GM12878 (cell line): ENCODE results near the gene PXMP2. TPM values are rescaled to one million over a fixed set of nuclear protein-coding genes. Genes with fewer than 3 reads are reported as not detected.

Source experiments
- ATF7 ChIP-seq: fragments of 450-650 bp; IDR thresholded peaks from 2 replicates; pipeline ENCODE4 v1.6.1; 2016; ENCODE audit warnings: low read depth, mild to moderate bottlenecking
- CBX3 ChIP-seq: fragments of 200-600 bp; sonication (generic); IDR thresholded peaks from 2 replicates; pipeline ENCODE4 v1.6.1; 2016; ENCODE audit warnings: low read depth, borderline replicate concordance
- IKZF2 ChIP-seq, 2 experiments: fragments of 450-650 bp; IDR thresholded peaks; 2 replicates each; pipeline ENCODE4 v1.6.1; 2017; ENCODE audit warnings: mild to moderate bottlenecking in 2 of 2, moderate library complexity in 2 of 2
- MEF2A ChIP-seq: IDR thresholded peaks from 2 replicates; pipeline ENCODE4 v1.6.1; 2011; ENCODE audit warnings: low read depth, mild to moderate bottlenecking, low read length, moderate library complexity; ENCODE audit not compliant: insufficient read depth
- NFIC ChIP-seq: IDR thresholded peaks from 2 replicates; pipeline ENCODE4 v1.6.1; 2012; ENCODE audit warnings: low read depth, mild to moderate bottlenecking, inconsistent platforms, low read length, moderate library complexity
- NFYB ChIP-seq: IDR thresholded peaks from 2 replicates; pipeline ENCODE4 v1.6.1; 2011; ENCODE audit warnings: low read depth, mild to moderate bottlenecking, low read length, improper control_type of control experiment, moderate library complexity; ENCODE audit not compliant: insufficient read depth
- POU2F2 ChIP-seq: IDR thresholded peaks from 3 replicates; pipeline ENCODE4 v1.6.1; 2011; ENCODE audit warnings: low read depth, mild to moderate bottlenecking, low read length, borderline replicate concordance
- ZNF24 ChIP-seq: fragments of 450-650 bp; IDR thresholded peaks from 2 replicates; pipeline ENCODE4 v1.6.1; 2017; ENCODE audit warnings: antibody characterized with exemption, mild to moderate bottlenecking
- ZNF274 ChIP-seq: IDR thresholded peaks from one replicate; pipeline ENCODE4 v1.8.0; 2011; ENCODE audit not compliant: insufficient read length, insufficient read depth
- ZNF384 ChIP-seq: IDR thresholded peaks from 2 replicates; pipeline ENCODE4 v1.6.1; 2012; ENCODE audit warnings: low read depth, mild to moderate bottlenecking, low read length, improper control_type of control experiment, borderline replicate concordance
- polyA plus RNA-seq, 11 experiments: library from polyadenylated mRNA; depleted of rRNA in 4 of 11; unstranded in 6 of 11; stranded (reverse) in 5 of 11; fragments of >200 nt; fragmentation: Nextera tagmentation in 4 of 11; fragmentation: Illumina TruSeq in 1 of 11; extraction: Ambion mirVana in 4 of 11; extraction: Trizol in 1 of 11; gene quantifications; 1 replicate in 1 of 11; 2 replicates in 10 of 11; pipeline versions ENCODE4 v1.2.1 to v1.2.3, GENCODE V29; 2011 to 2016; ENCODE audit warnings: inconsistent platforms in 2 of 11, missing spikeins in 2 of 11, low read depth in 1 of 11
- total RNA-seq, 4 experiments: library from RNA; depleted of rRNA in 3 of 4; stranded (reverse); fragments of >200 nt in 3 of 4; fragmentation: Illumina TruSeq in 1 of 4; extraction: Trizol in 1 of 4; gene quantifications; 2 replicates each; pipeline versions ENCODE4 v1.2.1 to v1.2.3, GENCODE V29; 2013 to 2021
- TF ChIP-seq, protein P1 (sequence below): fragments of 450-650 bp; formaldehyde crosslinking; IDR thresholded peaks from 2 replicates; pipeline ENCODE4 v1.4.0; 2022; ENCODE audit warnings: mild to moderate bottlenecking, moderate library complexity
- TF ChIP-seq, protein P2 (sequence below): fragments of 450-650 bp; formaldehyde crosslinking; IDR thresholded peaks from 2 replicates; pipeline ENCODE4 v1.4.0; 2020; ENCODE audit warnings: mild to moderate bottlenecking, moderate library complexity
- TF ChIP-seq, protein P3 (sequence below): IDR thresholded peaks from 2 replicates; pipeline ENCODE4 v1.6.1; 2011; ENCODE audit warnings: low read depth, low read length, improper control_type of control experiment, borderline replicate concordance

PXMP2 gene
- total and polyA plus RNA-seq, 10 of the 15 experiments (the other 5 are each of a cell fraction or from before 2014, with no cell fraction given): 4.0 to 97.8 (median 42.0) TPM

DNA sequence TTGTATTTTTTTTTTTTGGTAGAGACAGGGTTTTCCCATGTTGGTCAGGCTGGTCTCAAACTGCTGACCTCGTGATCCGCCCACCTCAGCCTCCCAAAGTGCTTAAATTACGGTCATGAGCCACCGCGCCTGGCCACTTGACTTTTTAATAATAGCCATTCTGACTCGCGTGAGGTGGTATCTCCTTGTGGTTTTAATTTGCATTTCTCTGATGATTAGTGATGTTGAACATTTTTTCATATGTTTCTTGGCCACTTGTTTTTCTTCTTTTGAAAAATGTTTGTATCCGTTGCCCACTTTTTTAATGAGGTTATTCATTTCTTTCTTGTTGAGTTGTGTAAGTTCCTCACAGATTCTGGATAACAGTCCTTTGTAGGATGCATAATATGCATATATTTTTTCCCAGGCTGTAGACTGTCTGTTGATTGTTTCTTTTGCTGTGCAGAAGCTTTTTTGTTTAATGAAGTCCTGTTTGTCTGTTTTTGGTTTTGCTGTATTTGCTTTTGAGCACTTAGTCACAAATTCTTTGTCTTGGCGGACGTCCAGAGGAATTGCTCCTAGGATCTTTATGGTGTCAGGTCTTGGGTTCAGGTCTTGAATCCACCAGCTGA lies 12.9 kb downstream of the PXMP2 start (continued):
- TF ChIP-seq, protein P1, sequence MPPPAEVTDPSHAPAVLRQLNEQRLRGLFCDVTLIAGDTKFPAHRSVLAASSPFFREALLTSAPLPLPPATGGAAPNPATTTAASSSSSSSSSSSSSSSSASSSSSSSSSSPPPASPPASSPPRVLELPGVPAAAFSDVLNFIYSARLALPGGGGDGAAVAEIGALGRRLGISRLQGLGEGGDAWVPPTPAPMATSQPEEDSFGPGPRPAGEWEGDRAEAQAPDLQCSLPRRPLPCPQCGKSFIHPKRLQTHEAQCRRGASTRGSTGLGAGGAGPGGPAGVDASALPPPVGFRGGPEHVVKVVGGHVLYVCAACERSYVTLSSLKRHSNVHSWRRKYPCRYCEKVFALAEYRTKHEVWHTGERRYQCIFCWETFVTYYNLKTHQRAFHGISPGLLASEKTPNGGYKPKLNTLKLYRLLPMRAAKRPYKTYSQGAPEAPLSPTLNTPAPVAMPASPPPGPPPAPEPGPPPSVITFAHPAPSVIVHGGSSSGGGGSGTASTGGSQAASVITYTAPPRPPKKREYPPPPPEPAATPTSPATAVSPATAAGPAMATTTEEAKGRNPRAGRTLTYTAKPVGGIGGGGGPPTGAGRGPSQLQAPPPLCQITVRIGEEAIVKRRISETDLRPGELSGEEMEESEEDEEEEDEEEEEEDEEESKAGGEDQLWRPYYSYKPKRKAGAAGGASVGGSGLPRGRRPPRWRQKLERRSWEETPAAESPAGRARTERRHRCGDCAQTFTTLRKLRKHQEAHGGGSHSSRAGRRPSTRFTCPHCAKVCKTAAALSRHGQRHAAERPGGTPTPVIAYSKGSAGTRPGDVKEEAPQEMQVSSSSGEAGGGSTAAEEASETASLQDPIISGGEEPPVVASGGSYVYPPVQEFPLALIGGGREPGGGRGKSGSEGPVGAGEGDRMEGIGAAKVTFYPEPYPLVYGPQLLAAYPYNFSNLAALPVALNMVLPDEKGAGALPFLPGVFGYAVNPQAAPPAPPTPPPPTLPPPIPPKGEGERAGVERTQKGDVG: no peak
- TF ChIP-seq, protein P2, sequence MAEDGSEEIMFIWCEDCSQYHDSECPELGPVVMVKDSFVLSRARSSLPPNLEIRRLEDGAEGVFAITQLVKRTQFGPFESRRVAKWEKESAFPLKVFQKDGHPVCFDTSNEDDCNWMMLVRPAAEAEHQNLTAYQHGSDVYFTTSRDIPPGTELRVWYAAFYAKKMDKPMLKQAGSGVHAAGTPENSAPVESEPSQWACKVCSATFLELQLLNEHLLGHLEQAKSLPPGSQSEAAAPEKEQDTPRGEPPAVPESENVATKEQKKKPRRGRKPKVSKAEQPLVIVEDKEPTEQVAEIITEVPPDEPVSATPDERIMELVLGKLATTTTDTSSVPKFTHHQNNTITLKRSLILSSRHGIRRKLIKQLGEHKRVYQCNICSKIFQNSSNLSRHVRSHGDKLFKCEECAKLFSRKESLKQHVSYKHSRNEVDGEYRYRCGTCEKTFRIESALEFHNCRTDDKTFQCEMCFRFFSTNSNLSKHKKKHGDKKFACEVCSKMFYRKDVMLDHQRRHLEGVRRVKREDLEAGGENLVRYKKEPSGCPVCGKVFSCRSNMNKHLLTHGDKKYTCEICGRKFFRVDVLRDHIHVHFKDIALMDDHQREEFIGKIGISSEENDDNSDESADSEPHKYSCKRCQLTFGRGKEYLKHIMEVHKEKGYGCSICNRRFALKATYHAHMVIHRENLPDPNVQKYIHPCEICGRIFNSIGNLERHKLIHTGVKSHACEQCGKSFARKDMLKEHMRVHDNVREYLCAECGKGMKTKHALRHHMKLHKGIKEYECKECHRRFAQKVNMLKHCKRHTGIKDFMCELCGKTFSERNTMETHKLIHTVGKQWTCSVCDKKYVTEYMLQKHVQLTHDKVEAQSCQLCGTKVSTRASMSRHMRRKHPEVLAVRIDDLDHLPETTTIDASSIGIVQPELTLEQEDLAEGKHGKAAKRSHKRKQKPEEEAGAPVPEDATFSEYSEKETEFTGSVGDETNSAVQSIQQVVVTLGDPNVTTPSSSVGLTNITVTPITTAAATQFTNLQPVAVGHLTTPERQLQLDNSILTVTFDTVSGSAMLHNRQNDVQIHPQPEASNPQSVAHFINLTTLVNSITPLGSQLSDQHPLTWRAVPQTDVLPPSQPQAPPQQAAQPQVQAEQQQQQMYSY: no peak
- TF ChIP-seq MEF2A (0 out of 2 replicates have a peak, but pooled peaks have one; percentile 63), ZNF24 (no peak), ZNF274 (no peak), ZNF384 (peak; percentile 39; the same call in 1 of the 2 replicates), POU2F2 (peak; percentile 90), ATF7 (peak; percentile 55; the same call in 1 of the 2 replicates), CBX3 (no peak), NFIC (0 out of 2 replicates have a peak, but pooled peaks have one; percentile 39), NFYB (no peak), IKZF2 (IDR thresholded peaks at IDR 0.05) (peak in 1 of 2 experiments; percentile 65; a peak in 3 of 4 replicates)
- TF ChIP-seq, protein P3, sequence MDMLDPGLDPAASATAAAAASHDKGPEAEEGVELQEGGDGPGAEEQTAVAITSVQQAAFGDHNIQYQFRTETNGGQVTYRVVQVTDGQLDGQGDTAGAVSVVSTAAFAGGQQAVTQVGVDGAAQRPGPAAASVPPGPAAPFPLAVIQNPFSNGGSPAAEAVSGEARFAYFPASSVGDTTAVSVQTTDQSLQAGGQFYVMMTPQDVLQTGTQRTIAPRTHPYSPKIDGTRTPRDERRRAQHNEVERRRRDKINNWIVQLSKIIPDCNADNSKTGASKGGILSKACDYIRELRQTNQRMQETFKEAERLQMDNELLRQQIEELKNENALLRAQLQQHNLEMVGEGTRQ: no peak
